Activated CD4-positive, alpha-beta T cell treated with anti-CD3 and anti-CD28 coated beads for 36 hours (primary cell): ENCODE data around the gene ZNF862. TPM values are rescaled to one million over a fixed set of nuclear protein-coding genes. Genes with fewer than 3 reads are reported as not detected.

Experiments
- ATAC-seq: fragments of 200-7000 bp; cut with Tn5 transposase; one replicate; pipeline ENCODE4 v1.10.0; 2021; ENCODE audit warnings: mild to moderate bottlenecking, moderate library complexity
- CTCF ChIA-PET: fragments of 350-600 bp; sonication (Branson Sonifier 250); formaldehyde crosslinking; loops from one replicate; lab custom pipeline; 2021; ENCODE audit warnings: antibody characterized with exemption; lab: Charles Lee
- POLR2A ChIA-PET: fragments of 350-600 bp; sonication (Branson Sonifier 250); formaldehyde crosslinking; loops from one replicate; lab custom pipeline; 2021; ENCODE audit warnings: antibody characterized with exemption, inconsistent platforms; lab: Charles Lee
- DNase-seq: peaks from one replicate; pipeline ENCODE4 v3.0.0-alpha.2; 2020
- H3K27ac Mint-ChIP-seq: one replicate; pipeline ENCODE4 v1.8.0; 2021; ENCODE audit warnings: mixed read lengths
- H3K27me3 Mint-ChIP-seq: one replicate; pipeline ENCODE4 v1.8.0; 2021; ENCODE audit warnings: mixed read lengths
- H3K36me3 Mint-ChIP-seq: one replicate; pipeline ENCODE4 v1.8.0; 2021; ENCODE audit warnings: low read depth, mixed read lengths
- H3K4me1 Mint-ChIP-seq: one replicate; pipeline ENCODE4 v1.8.0; 2021; ENCODE audit warnings: mixed read lengths
- H3K4me3 Mint-ChIP-seq: one replicate; pipeline ENCODE4 v1.8.0; 2021; ENCODE audit warnings: mild to moderate bottlenecking, moderate library complexity, mixed read lengths
- H3K9me3 Mint-ChIP-seq: one replicate; pipeline ENCODE4 v1.8.0; 2021; ENCODE audit warnings: low read depth, mixed read lengths
- intact Hi-C, 2 experiments: fragments of 100-400 bp; cut with DNase I in 1 of 2; cut with micrococcal nuclease in 1 of 2; formaldehyde crosslinking; loops; one replicate each; pipeline versions ENCODE4 v1.14.2 to v1.15.1; 2022 to 2024; cut with DNase I, micrococcal nuclease
- total RNA-seq, 2 experiments: library from RNA; stranded (reverse); gene quantifications; one replicate each; pipeline ENCODE4 v1.2.3, GENCODE V29; 2021

Gene ZNF862
- total RNA-seq, 2 experiments from 2014 or later = 17.6 to 18.3 TPM

GRCh38 chr7:149850716-149851115 is 12.5 kb downstream of the ZNF862 start:
- CTCF ChIA-PET = interaction anchor here (1.0 to 1.1 kb wide), 2 partner anchors 10 to 11 kb away, joined by 3 to 5 read pairs; no protein-coding TSS in a partner anchor
- POLR2A ChIA-PET = no interaction called here
- H3K4me1 Mint-ChIP-seq = peaks cover 35% of the 10 kb centered on the region
- H3K27me3 Mint-ChIP-seq = no peaks in the 10 kb centered on the region
- intact Hi-C loops = no loop called here
- DNase-seq = no peak
- H3K9me3 Mint-ChIP-seq = no peaks in the 10 kb centered on the region
- H3K36me3 Mint-ChIP-seq = peaks cover 15% of the 10 kb centered on the region
- no peak for ATAC-seq
- no peak overlapping the region for H3K27ac Mint-ChIP-seq
- no peak overlapping the region for H3K4me3 Mint-ChIP-seq

- Mint-ChIP-seq H3K4me1 (peaks cover 42% of the 10 kb centered on the region), H3K36me3 (peaks cover 12% of the 10 kb centered on the region), H3K27ac (no peak overlapping the region), H3K4me3 (no peak overlapping the region), H3K9me3 (no peaks in the 10 kb centered on the region), H3K27me3 (no peaks in the 10 kb centered on the region)
- ChIA-PET POLR2A (interaction anchor here (0.6 kb wide), 1 partner anchor 13 kb away, joined by 3 read pairs; no protein-coding TSS in a partner anchor), CTCF (no interaction called here)
- intact Hi-C loops = no loop called here
- ATAC-seq = no peak
- DNase-seq = no peak
Measured at GRCh38 chr7:149851449-149851848, 13.3 kb downstream of the ZNF862 start.

GRCh38 chr7:149853157-149853556 is 15.0 kb downstream of the ZNF862 start:
- POLR2A ChIA-PET = no interaction called here
- Mint-ChIP-seq H3K36me3 (peaks cover 12% of the 10 kb centered on the region), H3K27me3 (no peaks in the 10 kb centered on the region), H3K4me1 (peaks cover 55% of the 10 kb centered on the region), H3K27ac (no peak overlapping the region), H3K4me3 (no peak overlapping the region), H3K9me3 (no peaks in the 10 kb centered on the region)
- intact Hi-C loops = no loop called here
- ATAC-seq = no peak
- no peak for DNase-seq
- CTCF ChIA-PET = no interaction called here

GRCh38 chr7:149854611-149855360 is 16.6 kb downstream of the ZNF862 start:
- Mint-ChIP-seq H3K4me3 (no peak overlapping the region), H3K9me3 (no peaks in the 10 kb centered on the region), H3K36me3 (peaks cover 16% of the 10 kb centered on the region), H3K27ac (peak overlapping the region; percentile 68), H3K4me1 (peaks cover 57% of the 10 kb centered on the region), H3K27me3 (no peaks in the 10 kb centered on the region)
- ATAC-seq (peak; percentile 62), DNase-seq (peak; percentile 50)
- intact Hi-C loops = loop anchor here in 1 of 2 experiments (2.0 kb wide), 1 partner anchor 16 kb away; no protein-coding TSS in a partner anchor
- ChIA-PET CTCF (interaction anchor here (0.7 to 2.3 kb wide), 7 partner anchors 14 to 24 kb away, joined by 3 to 16 read pairs (median 3); partner anchors contain the start of gene ZNF862), POLR2A (interaction anchor here (0.6 to 1.4 kb wide), 3 partner anchors 13 to 706 kb away, joined by 3 to 4 read pairs (median 4); no protein-coding TSS in a partner anchor)

GRCh38 chr7:149855361-149856305 is 17.5 kb downstream of the ZNF862 start:
- no peak for DNase-seq
- peak overlapping the region; percentile 68 for H3K27ac Mint-ChIP-seq
- peak overlapping the region; percentile 42 for H3K4me3 Mint-ChIP-seq
- CTCF ChIA-PET = interaction anchor here (0.6 to 2.3 kb wide), 4 partner anchors 16 to 1074 kb away, joined by 3 to 16 read pairs (median 4); partner anchors contain the start of gene ZNF862
- no peaks in the 10 kb centered on the region for H3K27me3 Mint-ChIP-seq
- peaks cover 20% of the 10 kb centered on the region for H3K36me3 Mint-ChIP-seq
- intact Hi-C loops = loop anchor here in 1 of 2 experiments (2.0 kb wide), 1 partner anchor 15 kb away; no protein-coding TSS in a partner anchor
- peak; percentile 7 for ATAC-seq
- POLR2A ChIA-PET = interaction anchor here (0.6 to 1.4 kb wide), 4 partner anchors 12 to 707 kb away, joined by 3 to 4 read pairs (median 4); no protein-coding TSS in a partner anchor
- peaks cover 52% of the 10 kb centered on the region for H3K4me1 Mint-ChIP-seq
- H3K9me3 Mint-ChIP-seq = no peaks in the 10 kb centered on the region

- H3K27me3 Mint-ChIP-seq = no peaks in the 10 kb centered on the region
- H3K4me3 Mint-ChIP-seq = peak overlapping the region; percentile 0
- DNase-seq (peak; percentile 53), ATAC-seq (peak; percentile 78)
- ChIA-PET CTCF (no interaction called here), POLR2A (interaction anchor here (0.6 kb wide), 1 partner anchor 121 kb away, joined by 3 read pairs; no protein-coding TSS in a partner anchor)
- peaks cover 50% of the 10 kb centered on the region for H3K4me1 Mint-ChIP-seq
- peak overlapping the region; percentile 68 for H3K27ac Mint-ChIP-seq
- H3K9me3 Mint-ChIP-seq = no peaks in the 10 kb centered on the region
- intact Hi-C loops = no loop called here
- peaks cover 24% of the 10 kb centered on the region for H3K36me3 Mint-ChIP-seq
Measured at GRCh38 chr7:149856583-149856982, 18.4 kb downstream of the ZNF862 start.

- no peaks in the 10 kb centered on the region for H3K27me3 Mint-ChIP-seq
- no peak for DNase-seq
- H3K27ac Mint-ChIP-seq = no peak overlapping the region
- H3K9me3 Mint-ChIP-seq = no peaks in the 10 kb centered on the region
- ChIA-PET POLR2A (no interaction called here), CTCF (interaction anchor here (0.6 to 3.8 kb wide), 2 partner anchors 11 to 84 kb away, joined by 3 to 26 read pairs; no protein-coding TSS in a partner anchor)
- intact Hi-C loops = no loop called here
- peaks cover 17% of the 10 kb centered on the region for H3K36me3 Mint-ChIP-seq
- H3K4me3 Mint-ChIP-seq = no peak overlapping the region
- H3K4me1 Mint-ChIP-seq = peaks cover 51% of the 10 kb centered on the region
- no peak for ATAC-seq
Measured at GRCh38 chr7:149859369-149859768, 21.2 kb downstream of the ZNF862 start.

GRCh38 chr7:149859876-149860275 is 21.7 kb downstream of the ZNF862 start:
- no peak for ATAC-seq
- DNase-seq = no peak
- peaks cover 18% of the 10 kb centered on the region for H3K36me3 Mint-ChIP-seq
- ChIA-PET CTCF (interaction anchor here (1.0 to 3.8 kb wide), 2 partner anchors 10 to 11 kb away, joined by 3 to 26 read pairs; no protein-coding TSS in a partner anchor), POLR2A (no interaction called here)
- intact Hi-C loops = no loop called here
- H3K9me3 Mint-ChIP-seq = no peaks in the 10 kb centered on the region
- H3K4me3 Mint-ChIP-seq = no peak overlapping the region
- H3K4me1 Mint-ChIP-seq = peaks cover 50% of the 10 kb centered on the region
- H3K27me3 Mint-ChIP-seq = no peaks in the 10 kb centered on the region
- no peak overlapping the region for H3K27ac Mint-ChIP-seq

GRCh38 chr7:149860821-149861727 is 22.9 kb downstream of the ZNF862 start:
- H3K4me1 Mint-ChIP-seq = peaks cover 50% of the 10 kb centered on the region
- H3K36me3 Mint-ChIP-seq = peaks cover 21% of the 10 kb centered on the region
- H3K27ac Mint-ChIP-seq = no peak overlapping the region
- ChIA-PET POLR2A (no interaction called here), CTCF (interaction anchor here (0.6 to 3.8 kb wide), 5 partner anchors 9 to 18 kb away, joined by 3 to 26 read pairs (median 3); no protein-coding TSS in a partner anchor)
- ATAC-seq (no peak), DNase-seq (peak; percentile 61)
- intact Hi-C loops = no loop called here
- H3K4me3 Mint-ChIP-seq = no peak overlapping the region
- H3K9me3 Mint-ChIP-seq = no peaks in the 10 kb centered on the region
- no peaks in the 10 kb centered on the region for H3K27me3 Mint-ChIP-seq

GRCh38 chr7:149861728-149862045 is 23.5 kb downstream of the ZNF862 start:
- Mint-ChIP-seq H3K4me3 (no peak overlapping the region), H3K9me3 (no peaks in the 10 kb centered on the region), H3K27ac (no peak overlapping the region), H3K36me3 (peaks cover 21% of the 10 kb centered on the region), H3K27me3 (no peaks in the 10 kb centered on the region), H3K4me1 (peaks cover 50% of the 10 kb centered on the region)
- ATAC-seq (no peak), DNase-seq (no peak)
- ChIA-PET CTCF (interaction anchor here (1.5 to 3.8 kb wide), 3 partner anchors 9 to 12 kb away, joined by 3 to 26 read pairs (median 4); no protein-coding TSS in a partner anchor), POLR2A (no interaction called here)
- intact Hi-C loops = no loop called here
